Measurements from ENCODE around the gene DNLZ.

DNA sequence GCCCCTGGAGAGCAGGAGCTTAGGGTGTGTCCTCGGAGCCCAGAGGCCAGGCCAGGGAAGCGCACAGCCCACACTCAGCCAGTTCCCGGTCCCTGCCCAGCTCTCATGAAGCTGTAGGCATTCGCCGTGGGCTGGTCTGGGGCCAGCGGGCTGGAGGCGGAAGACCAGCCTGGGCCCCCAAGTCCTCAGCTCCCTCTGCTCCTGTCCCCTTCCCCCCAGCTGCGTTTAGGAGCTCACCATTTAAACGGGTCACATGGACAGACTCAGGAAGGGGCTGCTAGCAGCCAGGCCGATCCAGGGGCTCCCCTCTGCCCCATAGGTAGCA is 17.4 kb downstream of the DNLZ start:
- TF ChIP-seq, protein P1, sequence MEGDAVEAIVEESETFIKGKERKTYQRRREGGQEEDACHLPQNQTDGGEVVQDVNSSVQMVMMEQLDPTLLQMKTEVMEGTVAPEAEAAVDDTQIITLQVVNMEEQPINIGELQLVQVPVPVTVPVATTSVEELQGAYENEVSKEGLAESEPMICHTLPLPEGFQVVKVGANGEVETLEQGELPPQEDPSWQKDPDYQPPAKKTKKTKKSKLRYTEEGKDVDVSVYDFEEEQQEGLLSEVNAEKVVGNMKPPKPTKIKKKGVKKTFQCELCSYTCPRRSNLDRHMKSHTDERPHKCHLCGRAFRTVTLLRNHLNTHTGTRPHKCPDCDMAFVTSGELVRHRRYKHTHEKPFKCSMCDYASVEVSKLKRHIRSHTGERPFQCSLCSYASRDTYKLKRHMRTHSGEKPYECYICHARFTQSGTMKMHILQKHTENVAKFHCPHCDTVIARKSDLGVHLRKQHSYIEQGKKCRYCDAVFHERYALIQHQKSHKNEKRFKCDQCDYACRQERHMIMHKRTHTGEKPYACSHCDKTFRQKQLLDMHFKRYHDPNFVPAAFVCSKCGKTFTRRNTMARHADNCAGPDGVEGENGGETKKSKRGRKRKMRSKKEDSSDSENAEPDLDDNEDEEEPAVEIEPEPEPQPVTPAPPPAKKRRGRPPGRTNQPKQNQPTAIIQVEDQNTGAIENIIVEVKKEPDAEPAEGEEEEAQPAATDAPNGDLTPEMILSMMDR (tag by site-specific recombination; IDR thresholded peaks at IDR 0.05) = no peak
- no peak for TF ChIP-seq ZFP37 (tag by site-specific recombination; IDR thresholded peaks at IDR 0.05)
